HG03439 (cell line): ENCODE results near the gene CPLANE2.
A peak's percentile ranks its signal among the peaks of the same experiment; 100 is the strongest.
"Not testable (repeated sequence)": the region's sequence is repeated elsewhere in the genome, so short reads cannot be mapped to it uniquely, and the experiment has no call there.

ENCODE experiments used
- ATAC-seq: cut with Tn5 transposase; IDR thresholded peaks from one replicate; pipeline ENCODE4 v1.9.1; 2021; ENCODE audit warnings: mild to moderate bottlenecking, moderate library complexity; ENCODE audit not compliant: unreplicated experiment

CPLANE2 gene

DNA sequence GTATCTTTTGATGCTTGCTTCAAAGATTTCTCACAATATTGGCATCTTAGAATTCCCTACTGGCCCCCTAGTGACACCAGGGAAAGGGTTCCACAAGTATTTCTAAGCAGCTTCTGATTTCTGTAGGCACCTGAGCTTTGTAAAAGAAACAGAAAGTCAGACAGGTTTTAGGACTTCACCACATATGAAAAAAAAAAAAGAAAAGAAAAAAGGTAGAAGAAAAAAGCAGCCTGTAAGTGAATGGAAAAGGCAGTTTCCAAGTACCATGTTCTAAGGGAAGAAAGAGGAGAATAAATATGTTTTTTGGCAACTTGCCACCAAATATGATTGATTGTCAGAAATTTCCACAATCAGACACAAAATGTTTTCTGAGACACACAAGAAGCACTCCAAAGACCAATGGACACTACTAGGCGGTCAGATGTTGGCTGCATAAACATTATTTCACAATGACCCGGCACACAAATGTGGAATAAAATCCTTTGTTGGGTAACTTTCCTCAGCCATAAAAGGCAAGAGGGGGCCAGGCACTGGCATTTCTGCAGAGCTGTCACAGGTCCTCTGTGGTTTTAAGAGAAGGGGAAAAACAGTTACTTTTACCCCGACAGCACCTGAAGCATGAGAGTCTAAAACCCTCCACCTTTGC lies 12.7 kb upstream of the CPLANE2 start:
- ATAC-seq, result no peak

DNA sequence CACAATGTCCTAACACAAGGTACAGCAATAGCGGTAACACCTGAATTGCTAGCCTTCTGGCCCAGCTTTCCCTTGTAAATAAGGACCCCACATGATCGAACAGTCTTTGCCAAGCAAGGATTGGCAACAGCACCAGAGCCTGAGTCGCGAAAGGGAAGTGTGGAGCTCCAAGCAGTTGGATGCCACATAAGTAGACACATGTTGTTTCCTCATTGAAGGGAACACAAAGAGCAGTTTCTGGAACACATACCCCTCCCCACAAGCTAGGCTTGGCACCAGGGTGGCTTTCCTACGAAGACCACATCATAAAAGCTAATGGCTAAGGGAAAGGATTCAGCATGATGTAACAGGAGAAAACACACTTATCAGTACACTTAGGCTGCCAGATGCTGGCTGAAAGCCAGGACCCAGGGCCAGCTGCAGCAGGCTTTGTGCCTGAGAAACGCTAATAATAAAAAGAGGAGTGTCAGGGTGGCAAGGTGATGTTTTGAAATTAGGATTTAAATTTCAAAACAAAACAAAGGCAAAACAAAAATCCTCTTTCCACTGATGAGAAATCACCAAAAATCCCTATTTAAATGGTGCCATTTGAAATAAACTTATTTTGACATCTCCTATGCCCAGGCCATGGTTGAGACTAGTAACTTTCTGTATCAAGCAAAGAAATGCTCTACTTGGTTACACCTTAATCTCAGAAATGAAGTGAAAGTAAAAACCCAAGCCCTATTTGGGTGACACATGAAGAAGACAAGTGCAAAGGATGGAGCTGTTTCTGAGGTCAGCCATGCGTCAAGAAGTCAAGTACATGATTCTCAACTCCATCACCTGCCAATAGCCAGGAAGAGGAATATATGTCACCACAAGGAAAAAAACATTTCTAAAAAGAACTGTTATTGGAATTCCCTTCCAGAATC lies 11.9 kb upstream of the CPLANE2 start:
- no peak for ATAC-seq

DNA sequence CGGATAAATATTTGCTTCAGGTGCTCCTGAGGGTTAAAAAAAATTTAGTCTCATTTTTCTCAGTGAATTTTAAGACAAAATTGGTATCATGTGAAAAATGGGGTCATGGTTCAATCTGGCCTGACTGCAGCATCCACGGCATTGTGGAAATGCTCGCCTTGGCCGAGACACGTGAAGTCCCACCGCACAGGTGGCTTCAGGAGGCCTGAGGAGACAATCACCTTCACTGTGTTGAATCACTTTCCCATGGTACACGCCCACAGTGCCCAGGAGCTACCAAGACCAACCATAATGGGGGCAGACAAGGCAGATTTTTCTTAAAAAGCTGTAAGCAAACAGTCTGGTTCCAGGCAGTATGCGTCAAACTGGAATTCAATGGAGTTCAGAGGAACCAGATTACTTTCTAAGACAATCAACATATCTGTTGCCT lies 11.0 kb upstream of the CPLANE2 start:
- ATAC-seq, result no peak

DNA sequence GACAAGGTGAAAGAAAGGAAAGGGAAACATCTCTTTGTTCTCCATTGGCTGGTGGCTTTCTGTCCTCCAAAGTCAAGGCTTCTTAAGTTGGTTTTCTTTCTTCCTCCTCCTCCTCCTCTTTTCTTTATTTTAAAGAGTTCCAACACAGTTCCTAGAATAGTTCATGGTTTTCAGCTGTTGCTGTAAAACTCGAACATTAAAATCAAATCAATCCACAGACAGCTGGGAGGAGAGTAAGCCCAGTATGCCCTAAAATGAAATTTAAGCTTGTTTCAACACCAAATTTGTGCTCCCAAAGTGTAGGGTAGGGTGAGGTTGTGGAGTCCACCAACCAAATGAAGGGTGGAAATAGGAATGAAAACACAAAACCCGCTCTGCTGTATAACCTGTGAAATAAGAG lies 10.5 kb upstream of the CPLANE2 start:
- no peak for ATAC-seq

DNA sequence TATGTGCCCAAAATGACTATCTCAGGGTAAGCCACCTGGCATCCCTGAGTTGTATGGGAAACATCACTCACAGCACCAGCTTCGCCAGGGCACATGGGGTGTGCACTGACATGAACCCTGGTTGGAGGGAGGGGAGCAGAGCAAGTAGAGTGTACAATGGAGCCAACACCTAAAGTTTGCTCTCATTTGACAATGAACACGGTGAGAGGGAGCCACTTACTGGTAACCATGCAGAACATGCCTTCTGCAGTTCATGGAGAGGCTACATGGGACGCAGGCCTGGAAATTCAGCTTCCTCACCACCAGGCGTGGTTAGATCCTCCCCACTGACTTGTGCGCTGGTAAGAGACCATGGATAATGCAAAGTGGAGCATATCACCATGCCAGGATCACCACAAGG lies 10.0 kb upstream of the CPLANE2 start:
- ATAC-seq, result no peak

DNA sequence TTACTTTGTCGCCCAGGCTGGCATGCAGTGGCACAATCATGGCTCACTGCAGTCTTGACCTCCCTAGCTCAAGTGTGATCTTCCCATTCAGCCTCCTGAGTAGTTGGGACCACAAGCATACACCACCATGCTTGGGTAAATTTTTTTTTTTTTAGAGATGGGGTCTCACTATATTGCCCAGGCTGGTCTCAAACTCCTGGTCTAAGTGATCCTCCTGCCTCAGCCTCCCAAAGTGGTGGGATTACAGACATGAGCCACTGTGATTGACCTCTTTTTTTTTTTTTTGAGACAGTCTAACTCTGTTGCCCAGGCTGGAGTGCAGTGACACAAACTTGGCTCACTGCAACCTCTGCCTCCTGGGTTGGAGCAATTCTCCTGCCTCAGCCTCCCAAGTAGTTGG lies 9.3 kb upstream of the CPLANE2 start:
- not testable (repeated sequence) for ATAC-seq

DNA sequence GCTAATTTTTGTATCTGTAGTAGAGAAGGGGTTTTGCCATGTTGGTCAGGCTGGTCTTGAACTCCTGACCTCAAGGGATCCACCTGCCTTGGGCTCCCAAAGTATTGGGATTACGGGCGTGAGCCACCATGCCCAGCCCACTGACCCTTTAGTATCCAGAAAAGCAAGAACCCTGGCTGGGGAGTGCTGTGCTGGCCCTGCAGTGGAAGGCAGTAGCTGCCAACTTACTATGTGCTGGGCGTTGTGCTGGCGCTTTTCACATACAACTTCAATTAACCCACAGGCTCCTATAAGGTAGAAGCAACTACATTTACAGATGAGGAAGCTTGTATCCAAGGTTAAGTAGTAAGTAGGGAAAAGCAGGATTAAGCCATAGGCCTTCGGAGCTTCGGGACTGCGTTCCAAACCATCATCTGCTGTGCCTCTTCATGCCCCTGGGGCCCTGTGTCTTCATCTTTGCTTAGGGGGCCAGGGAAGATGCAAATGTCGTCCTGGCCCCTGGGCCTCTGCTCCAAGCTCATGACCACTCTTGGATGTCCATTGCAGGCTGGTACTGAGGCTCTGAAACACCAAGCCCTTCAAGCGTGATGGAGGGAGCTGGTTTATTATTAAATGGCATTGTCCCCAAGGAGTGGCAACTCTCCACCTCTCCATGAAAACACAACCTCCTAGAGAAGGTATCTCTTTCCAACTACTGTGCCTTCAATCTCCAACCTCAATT lies 8.7 kb upstream of the CPLANE2 start:
- no peak for ATAC-seq

DNA sequence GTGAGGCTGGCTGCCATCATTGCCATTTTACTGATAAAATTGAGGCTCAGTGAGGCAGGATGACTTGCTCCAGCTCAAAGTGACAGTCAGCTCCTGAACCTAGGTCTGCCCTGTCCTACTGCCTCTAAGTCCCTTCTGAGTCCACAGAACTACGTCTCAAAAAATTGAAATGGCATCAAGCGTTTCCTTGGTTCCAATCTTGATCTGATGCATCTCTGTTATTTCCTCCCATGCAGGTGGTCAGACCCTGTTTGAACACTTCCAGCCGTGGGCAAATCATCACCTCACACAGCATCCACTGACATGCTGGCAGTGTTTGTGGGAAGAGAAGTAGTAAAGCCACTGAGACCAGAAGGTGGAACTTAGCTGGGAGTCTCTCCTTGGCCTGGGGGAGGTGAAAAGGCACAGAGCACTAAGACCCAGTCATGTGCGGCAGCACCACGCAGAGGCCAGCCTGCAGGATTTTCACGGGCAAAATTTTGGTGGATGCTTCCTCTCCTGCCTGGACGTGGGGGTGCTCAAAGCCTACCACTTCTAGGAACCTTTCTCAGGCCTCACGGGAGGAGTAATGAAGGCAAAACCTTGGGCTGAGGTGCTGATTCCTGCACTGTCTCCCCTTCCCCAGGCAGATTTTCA lies 7.8 kb upstream of the CPLANE2 start:
- no peak for ATAC-seq

DNA sequence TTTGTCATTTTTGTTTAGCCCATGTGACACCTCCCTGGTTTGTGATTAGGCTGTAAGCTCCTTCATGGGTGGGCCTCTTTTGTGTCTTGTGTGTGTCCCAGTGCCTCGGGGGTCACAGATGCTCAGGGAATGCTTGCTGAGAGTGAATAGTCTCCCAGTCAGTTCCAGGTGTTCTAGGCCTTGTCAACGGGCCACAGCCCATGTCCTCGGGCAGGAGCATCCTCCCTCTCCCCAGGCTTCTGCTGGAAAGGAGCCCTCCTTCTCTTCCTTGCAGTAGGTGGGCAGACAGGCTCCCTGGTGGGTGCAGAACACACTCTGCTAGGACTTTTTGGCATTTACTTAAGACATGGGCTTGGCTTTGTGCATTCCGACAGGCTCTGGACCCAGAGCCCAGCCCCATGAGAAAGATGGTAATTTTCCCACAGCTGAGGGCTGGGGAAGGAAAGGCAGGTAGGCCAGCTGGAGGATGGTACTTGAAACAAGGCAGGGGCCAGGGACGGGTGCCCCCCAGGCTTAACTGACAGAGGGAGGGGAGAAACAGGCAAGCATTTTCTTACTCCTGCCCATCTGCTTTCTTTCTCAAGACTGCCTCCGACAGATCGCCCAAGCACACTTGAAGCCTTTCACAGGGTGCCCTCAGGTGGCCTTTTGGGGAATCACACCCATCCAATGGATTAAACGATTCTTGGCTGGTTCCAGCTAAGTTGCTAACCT lies 7.1 kb upstream of the CPLANE2 start:
- ATAC-seq, result no peak

DNA sequence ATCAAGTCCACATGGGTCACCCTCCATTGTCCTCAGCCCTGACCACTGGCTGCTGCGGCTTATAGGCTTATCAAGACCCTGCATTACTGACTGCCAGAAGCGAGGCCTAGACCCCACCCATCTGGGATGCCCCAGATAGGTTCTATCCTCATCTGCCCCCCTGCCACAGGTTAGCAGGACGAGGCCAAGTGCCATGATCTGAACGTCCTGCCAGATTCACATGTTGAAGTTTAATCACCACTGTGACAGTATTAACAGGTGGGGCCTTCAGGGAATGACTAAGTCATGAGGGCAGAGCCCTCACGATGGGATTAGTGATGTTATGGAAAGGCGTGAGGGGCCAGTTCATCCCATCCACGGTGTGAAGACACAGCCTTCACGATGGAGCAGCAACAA lies 6.2 kb upstream of the CPLANE2 start:
- ATAC-seq, result no peak

DNA sequence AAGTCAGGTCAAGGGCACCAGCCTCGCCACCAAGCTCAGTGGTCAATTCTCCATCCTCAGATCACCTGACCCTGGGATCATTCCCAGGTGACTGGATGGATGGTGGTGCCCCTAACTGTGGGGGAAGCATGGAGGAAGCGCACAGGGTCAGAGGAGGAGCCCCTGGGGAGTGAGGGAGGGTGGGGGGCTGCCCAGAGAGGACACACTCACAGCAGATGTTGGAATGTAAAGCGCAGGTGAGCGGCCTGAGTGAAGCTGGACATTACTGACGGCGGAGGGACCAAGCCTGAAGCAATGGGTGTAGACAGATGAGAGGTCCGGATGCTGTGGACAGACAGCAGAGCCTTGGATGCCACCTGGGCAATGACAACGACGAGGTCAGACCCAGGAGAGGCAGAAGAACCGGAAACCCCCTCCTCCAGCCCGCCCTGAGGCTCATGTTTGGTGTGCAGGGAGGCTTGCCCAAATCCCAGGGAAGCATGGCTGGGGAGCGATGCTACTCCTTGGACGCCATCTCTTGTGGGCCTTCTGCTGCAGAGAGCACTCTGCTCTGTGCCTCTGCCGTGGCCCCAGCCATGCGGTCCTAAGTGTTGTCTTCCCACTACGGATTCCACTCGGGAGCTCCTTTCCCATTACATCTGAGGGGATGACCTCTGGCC lies 5.7 kb upstream of the CPLANE2 start:
- no peak for ATAC-seq

DNA sequence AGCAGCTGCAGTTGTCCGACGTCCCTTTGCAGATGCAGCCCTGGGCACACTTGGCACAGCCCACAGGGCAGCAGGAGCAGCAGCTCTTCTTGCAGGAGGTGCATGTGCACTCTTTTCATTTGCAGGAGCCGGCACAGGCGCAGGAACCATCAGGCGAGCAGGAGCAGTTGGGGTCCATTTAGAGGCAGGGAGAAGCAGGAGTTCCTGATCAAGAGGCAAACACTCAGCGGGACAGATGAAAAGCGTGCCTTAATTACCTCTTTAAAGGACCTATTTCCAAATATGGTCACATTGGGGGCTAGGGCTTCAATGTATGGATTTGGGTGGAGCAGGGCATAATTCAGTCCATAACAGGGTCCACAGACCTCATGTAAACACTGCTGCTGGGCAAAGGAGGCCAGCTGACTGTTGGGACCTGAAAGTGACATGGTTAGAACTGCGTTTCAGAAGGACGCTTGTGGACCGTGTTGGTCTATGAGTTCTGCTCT lies 4.3 kb upstream of the CPLANE2 start:
- no peak for ATAC-seq

DNA sequence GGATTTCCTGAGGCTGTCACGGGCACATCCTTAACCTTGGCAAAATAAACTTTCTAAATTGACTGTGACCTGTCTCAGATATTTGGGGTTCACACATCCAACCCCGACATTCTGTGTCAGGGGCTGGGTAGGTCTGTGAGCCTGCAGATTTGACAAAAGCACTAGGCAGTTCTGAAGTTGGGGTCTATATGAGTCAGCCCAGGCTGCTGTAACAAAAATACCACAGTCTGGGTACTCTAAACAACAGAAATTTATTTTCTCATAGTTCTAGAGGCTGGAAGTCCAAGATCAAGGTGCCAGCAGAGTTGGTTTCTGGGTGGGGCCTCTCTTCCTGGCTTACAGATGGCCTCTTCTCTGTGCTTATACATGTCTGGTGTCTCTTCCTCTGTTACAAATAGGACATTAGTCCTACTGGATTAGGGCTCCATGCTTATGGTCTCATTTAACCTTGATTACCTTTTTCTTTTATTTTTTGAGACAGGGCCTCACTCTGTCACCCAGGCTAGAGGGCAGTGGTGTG lies 3.0 kb upstream of the CPLANE2 start:
- ATAC-seq, result no peak

DNA sequence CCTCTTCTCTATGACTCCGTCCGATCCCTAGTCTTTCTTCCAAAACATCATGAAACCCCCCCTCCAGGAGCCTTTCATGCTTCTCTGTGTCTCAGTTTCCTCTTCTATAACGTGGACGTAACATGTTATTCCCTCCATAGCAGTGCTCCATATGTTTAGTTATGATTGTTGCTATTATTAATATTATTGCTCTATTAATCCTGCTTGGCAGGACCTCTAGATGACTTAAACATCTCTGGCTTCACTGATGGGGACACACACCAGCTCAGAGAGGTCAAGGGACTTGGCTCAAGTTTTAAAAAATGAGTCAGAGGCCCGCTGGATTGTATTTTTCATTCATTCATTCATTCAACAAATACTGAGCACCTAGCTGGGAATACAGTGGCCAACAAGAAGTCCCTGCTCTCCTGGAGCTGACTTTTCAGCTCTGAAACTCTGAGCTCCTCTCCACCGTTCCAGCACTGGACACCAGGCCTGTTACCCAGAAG lies 404 bp upstream of the CPLANE2 start:
- no peak for ATAC-seq

DNA sequence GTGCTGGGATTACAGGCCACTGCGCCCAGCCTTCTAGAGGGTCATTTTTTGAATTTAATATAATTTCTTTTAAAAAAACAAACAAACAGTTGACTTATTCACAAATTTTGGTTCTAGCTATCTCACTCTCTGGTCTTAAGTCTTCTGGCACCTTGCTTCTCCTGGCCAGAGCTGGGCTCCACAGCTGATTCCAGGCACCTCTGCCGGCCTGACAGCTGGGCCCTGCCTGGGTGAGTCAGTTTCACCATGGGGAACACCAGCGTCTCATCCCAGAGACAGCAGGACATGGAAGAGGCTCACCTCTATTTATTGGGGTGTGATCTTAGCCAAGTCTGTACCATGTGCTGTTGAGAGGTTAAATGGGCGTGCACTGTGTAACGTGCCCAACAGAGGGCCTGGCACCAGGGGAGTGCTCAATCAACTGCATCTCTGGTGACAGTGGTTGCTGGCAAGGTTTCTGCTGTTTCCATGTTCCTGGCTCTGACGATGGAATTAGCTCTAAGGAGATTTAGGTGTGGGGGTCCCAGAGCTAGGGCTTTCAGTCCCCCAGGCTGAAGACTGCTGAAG lies 956 bp downstream of the CPLANE2 start:
- peak; percentile 28 for ATAC-seq

DNA sequence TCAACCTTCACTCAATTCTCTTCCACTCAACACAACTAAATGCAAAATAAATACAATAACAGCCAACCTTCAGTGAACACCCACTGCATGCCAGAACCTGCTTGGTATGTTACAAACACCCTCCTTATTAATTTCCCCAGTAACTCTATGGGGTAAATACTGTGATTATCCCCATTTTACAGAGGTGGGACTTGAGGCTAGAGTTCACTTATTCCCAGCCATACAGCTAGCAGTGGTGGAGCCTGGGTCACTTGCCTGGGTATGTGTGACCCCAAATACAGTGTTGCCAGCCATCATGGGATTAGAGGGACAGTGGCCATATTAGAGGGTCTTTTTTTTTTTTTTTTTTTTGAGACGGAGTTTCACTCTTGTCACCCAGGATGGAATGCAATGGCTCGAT lies 1.6 kb downstream of the CPLANE2 start:
- no peak for ATAC-seq

DNA sequence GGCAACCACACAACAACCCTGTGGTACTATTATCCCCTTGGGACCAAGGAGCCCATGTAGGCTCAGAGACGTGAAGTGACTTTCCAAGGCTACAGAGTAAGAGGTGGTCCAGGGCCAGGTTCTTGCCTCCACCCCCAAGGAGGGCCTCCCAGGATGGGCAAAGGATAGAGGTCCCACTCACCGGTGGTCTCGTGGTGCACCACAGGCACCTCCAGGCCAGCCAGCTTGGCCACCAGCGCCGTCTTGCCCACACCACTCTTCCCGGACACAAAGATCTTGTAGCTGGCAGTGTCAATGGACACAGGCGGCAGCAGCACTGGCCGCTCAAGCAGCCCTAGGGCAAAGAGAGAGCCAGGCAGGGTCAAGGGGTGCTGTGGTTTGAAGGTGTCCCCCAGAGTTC lies 3.6 kb downstream of the CPLANE2 start:
- no peak for ATAC-seq

DNA sequence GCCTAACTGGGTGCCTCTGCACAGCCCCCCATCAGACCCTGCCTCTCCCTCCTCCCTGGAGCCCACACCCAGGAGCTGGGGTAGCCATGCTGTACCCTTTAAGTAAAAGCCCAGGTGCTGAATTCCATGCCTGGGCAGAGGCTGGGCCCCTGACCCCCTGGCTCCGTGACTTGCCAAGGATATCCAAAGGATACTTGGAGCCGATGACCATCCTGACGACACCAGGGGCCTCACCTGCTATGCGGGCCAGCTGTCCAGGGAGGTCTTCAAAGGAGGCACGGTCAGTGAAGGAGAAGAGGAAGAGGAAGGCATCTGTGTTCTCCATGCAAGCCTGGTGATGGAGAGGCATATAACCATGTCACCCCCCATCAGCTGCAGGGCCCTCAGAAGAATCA lies 4.7 kb downstream of the CPLANE2 start:
- ATAC-seq, result no peak
